ENCODE measurements around the gene SZT2. TPM values are rescaled to one million over a fixed set of nuclear protein-coding genes. Genes with fewer than 3 reads are reported as not detected.

SZT2 gene
- total and polyA plus RNA-seq, 10 of the 15 experiments (the other 5 are each of a cell fraction or from before 2014, with no cell fraction given) = 1.4 to 38.3 (median 12.7) TPM

DNA sequence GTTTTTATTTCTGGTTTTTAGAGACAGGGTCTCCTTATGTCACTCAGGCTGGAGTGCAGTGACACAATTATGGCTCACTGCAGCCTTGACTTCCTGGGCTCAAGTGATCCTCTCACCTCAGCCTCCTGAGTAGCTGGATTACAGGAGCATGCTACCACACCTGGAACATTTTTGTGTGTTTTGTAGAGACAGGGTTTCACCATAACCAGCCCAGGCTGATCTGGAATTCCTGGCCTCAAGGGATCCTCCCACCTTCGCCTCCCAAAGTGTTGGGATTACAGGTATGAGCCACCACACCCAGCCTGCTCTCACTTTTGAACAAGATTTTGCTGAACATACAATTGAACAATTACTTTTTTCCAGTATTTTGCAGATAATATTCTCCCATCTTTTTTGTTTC, 88.0 kb downstream of the SZT2 start:
- TF ChIP-seq, protein P1, sequence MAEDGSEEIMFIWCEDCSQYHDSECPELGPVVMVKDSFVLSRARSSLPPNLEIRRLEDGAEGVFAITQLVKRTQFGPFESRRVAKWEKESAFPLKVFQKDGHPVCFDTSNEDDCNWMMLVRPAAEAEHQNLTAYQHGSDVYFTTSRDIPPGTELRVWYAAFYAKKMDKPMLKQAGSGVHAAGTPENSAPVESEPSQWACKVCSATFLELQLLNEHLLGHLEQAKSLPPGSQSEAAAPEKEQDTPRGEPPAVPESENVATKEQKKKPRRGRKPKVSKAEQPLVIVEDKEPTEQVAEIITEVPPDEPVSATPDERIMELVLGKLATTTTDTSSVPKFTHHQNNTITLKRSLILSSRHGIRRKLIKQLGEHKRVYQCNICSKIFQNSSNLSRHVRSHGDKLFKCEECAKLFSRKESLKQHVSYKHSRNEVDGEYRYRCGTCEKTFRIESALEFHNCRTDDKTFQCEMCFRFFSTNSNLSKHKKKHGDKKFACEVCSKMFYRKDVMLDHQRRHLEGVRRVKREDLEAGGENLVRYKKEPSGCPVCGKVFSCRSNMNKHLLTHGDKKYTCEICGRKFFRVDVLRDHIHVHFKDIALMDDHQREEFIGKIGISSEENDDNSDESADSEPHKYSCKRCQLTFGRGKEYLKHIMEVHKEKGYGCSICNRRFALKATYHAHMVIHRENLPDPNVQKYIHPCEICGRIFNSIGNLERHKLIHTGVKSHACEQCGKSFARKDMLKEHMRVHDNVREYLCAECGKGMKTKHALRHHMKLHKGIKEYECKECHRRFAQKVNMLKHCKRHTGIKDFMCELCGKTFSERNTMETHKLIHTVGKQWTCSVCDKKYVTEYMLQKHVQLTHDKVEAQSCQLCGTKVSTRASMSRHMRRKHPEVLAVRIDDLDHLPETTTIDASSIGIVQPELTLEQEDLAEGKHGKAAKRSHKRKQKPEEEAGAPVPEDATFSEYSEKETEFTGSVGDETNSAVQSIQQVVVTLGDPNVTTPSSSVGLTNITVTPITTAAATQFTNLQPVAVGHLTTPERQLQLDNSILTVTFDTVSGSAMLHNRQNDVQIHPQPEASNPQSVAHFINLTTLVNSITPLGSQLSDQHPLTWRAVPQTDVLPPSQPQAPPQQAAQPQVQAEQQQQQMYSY (CRISPR knock-in tag; IDR thresholded peaks at IDR 0.05) = no peak
- TF ChIP-seq SPI1 (IDR thresholded peaks at IDR 0.05; ENCODE audit: borderline replicate concordance, insufficient read depth, low read depth, low read length) (no peak), CBX5 (IDR thresholded peaks at IDR 0.05; ENCODE audit: low read depth) (no peak), ZNF622 (IDR thresholded peaks at IDR 0.05) (no peak), ZNF217 (IDR thresholded peaks at IDR 0.05) (no peak), RB1 (IDR thresholded peaks at IDR 0.05; ENCODE audit: borderline replicate concordance) (no peak), ZNF274 (IDR thresholded peaks at IDR 0.05; ENCODE audit: insufficient read depth, insufficient read length) (no peak), BACH1 (IDR thresholded peaks at IDR 0.05; ENCODE audit: borderline replicate concordance) (no peak), SMC3 (IDR thresholded peaks at IDR 0.05; ENCODE audit: borderline replicate concordance, low read length) (no peak), NR2F1 (conservative IDR thresholded peaks at IDR 0.05) (no peak), PAX8 (IDR thresholded peaks at IDR 0.05) (no peak), FOS (IDR thresholded peaks at IDR 0.05; ENCODE audit: borderline replicate concordance, extremely low read depth, insufficient read length) (no peak), RFX5 (IDR thresholded peaks at IDR 0.05; ENCODE audit: low read depth, low read length) (no peak), CREB1 (IDR thresholded peaks at IDR 0.05; ENCODE audit: low read depth) (no peak), POU2F2 (IDR thresholded peaks at IDR 0.05; ENCODE audit: borderline replicate concordance, low read depth, low read length) (no peak)
- TF ChIP-seq, protein P2, sequence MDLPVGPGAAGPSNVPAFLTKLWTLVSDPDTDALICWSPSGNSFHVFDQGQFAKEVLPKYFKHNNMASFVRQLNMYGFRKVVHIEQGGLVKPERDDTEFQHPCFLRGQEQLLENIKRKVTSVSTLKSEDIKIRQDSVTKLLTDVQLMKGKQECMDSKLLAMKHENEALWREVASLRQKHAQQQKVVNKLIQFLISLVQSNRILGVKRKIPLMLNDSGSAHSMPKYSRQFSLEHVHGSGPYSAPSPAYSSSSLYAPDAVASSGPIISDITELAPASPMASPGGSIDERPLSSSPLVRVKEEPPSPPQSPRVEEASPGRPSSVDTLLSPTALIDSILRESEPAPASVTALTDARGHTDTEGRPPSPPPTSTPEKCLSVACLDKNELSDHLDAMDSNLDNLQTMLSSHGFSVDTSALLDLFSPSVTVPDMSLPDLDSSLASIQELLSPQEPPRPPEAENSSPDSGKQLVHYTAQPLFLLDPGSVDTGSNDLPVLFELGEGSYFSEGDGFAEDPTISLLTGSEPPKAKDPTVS (IDR thresholded peaks at IDR 0.05; ENCODE audit: low read depth, low read length) = no peak
- TF ChIP-seq, protein P3, sequence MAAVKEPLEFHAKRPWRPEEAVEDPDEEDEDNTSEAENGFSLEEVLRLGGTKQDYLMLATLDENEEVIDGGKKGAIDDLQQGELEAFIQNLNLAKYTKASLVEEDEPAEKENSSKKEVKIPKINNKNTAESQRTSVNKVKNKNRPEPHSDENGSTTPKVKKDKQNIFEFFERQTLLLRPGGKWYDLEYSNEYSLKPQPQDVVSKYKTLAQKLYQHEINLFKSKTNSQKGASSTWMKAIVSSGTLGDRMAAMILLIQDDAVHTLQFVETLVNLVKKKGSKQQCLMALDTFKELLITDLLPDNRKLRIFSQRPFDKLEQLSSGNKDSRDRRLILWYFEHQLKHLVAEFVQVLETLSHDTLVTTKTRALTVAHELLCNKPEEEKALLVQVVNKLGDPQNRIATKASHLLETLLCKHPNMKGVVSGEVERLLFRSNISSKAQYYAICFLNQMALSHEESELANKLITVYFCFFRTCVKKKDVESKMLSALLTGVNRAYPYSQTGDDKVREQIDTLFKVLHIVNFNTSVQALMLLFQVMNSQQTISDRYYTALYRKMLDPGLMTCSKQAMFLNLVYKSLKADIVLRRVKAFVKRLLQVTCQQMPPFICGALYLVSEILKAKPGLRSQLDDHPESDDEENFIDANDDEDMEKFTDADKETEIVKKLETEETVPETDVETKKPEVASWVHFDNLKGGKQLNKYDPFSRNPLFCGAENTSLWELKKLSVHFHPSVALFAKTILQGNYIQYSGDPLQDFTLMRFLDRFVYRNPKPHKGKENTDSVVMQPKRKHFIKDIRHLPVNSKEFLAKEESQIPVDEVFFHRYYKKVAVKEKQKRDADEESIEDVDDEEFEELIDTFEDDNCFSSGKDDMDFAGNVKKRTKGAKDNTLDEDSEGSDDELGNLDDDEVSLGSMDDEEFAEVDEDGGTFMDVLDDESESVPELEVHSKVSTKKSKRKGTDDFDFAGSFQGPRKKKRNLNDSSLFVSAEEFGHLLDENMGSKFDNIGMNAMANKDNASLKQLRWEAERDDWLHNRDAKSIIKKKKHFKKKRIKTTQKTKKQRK (IDR thresholded peaks at IDR 0.05; ENCODE audit: low read depth, low read length) = no peak
- 67% methylated on average over 1 of the region's 1 CpG for WGBS (ENCODE audit: insufficient coverage, insufficient replicate concordance, low lambda C conversion rate, missing lambda C conversion rate)
- ChIA-PET RAD21 (ENCODE audit: unreplicated experiment) (no interaction called here), CTCF (no interaction called here), POLR2A (no interaction called here), SMC1A (ENCODE audit: uncharacterized antibody, unreplicated experiment) (no interaction called here)
- no peak overlapping the region for H3K4me2 ChIP-seq (ENCODE audit: control insufficient read depth, insufficient read depth)
- H3K9me3 ChIP-seq (replicated peaks; ENCODE audit: control insufficient read depth, insufficient read depth, low read length) = no peaks in the 10 kb centered on the region
- ATAC-seq (no peak), FAIRE-seq (no peak), DNase-seq (ENCODE audit: low read depth, low spot score) (no peak)
- no peaks in the 10 kb centered on the region for H3K36me3 ChIP-seq (ENCODE audit: control insufficient read depth in 2 of 2, insufficient read depth in 2 of 2, low read length in 1 of 2)
- BruUV-seq (replicated peaks) = no TSS peak
- in situ Hi-C loops (cut with MboI) = no loop called here
- no peak overlapping the region for H2AFZ ChIP-seq (ENCODE audit: control insufficient read depth, low read depth, low read length)
- H3K79me2 ChIP-seq (ENCODE audit: control insufficient read depth, insufficient read depth, low read length) = no peaks in the 10 kb centered on the region
- H3K4me1 ChIP-seq (ENCODE audit: control insufficient read depth, insufficient read depth, low read length) = no peaks in the 10 kb centered on the region
- no peak overlapping the region for H3K9ac ChIP-seq (ENCODE audit: control insufficient read depth, insufficient read depth, low read length)
- H3K27ac ChIP-seq (ENCODE audit: control insufficient read depth, insufficient read depth) = no peak overlapping the region
- no peaks in the 10 kb centered on the region for H4K20me1 ChIP-seq (ENCODE audit: control insufficient read depth, insufficient read depth)
- no peaks in the 10 kb centered on the region for H3K27me3 ChIP-seq (replicated peaks in 1 of 2; ENCODE audit: control insufficient read depth in 2 of 2, insufficient read depth in 2 of 2, low read length in 1 of 2)
- intact Hi-C loops (cut with micrococcal nuclease; ENCODE audit: unreplicated experiment) = no loop called here
- no peak overlapping the region for H3K4me3 ChIP-seq

All from GM12878 (cell line).